GM23338 (cell line): Measurements from ENCODE around the gene CENPP. TPM values are rescaled to one million over a fixed set of nuclear protein-coding genes. Genes with fewer than 3 reads are reported as not detected.

Source experiments
- ATAC-seq: fragments of 200-7000 bp; cut with Tn5 transposase; 3 replicates; pipeline ENCODE4 v1.9.1; 2020
- DNase-seq: peaks from one replicate; pipeline ENCODE4 v3.0.0-alpha.2; 2015; ENCODE audit warnings: low spot score
- H2AFZ ChIP-seq: fragments of 200-600 bp; sonication (generic); 2 replicates; pipeline ENCODE4 v1.8.0; 2016; ENCODE audit warnings: antibody characterized with exemption, mild to moderate bottlenecking, moderate library complexity
- H3F3A ChIP-seq: fragments of 200-600 bp; sonication (generic); replicated peaks from 2 replicates; pipeline ENCODE4 v1.8.0; 2017; ENCODE audit warnings: antibody characterized with exemption, mixed run types, low read depth
- H3K27ac ChIP-seq: fragments of 200-600 bp; sonication (generic); 2 replicates; pipeline ENCODE4 v1.6.1; 2016; ENCODE audit warnings: low read depth
- H3K27me3 ChIP-seq: fragments of 200-600 bp; sonication (generic); 2 replicates; pipeline ENCODE4 v1.8.0; 2016; ENCODE audit warnings: mild to moderate bottlenecking, mixed run types, moderate library complexity; ENCODE audit not compliant: insufficient read depth
- H3K36me3 ChIP-seq: fragments of 200-600 bp; sonication (generic); 2 replicates; pipeline ENCODE4 v1.8.0; 2016; ENCODE audit warnings: mild to moderate bottlenecking; ENCODE audit not compliant: insufficient read depth
- H3K4me1 ChIP-seq: fragments of 200-600 bp; sonication (generic); 2 replicates; pipeline ENCODE4 v1.8.0; 2016; ENCODE audit warnings: mild to moderate bottlenecking, moderate library complexity; ENCODE audit not compliant: insufficient read depth
- H3K4me2 ChIP-seq: fragments of 200-600 bp; sonication (generic); 2 replicates; pipeline ENCODE4 v1.7.1; 2017; ENCODE audit warnings: mixed run types
- H3K4me3 ChIP-seq: fragments of 200-600 bp; sonication (generic); 2 replicates; pipeline ENCODE4 v1.6.1; 2016; ENCODE audit warnings: mixed run types
- H3K79me2 ChIP-seq: fragments of 200-600 bp; sonication (generic); replicated peaks from 2 replicates; pipeline ENCODE4 v1.8.0; 2017; ENCODE audit warnings: mild to moderate bottlenecking; ENCODE audit not compliant: insufficient read depth
- H3K9me2 ChIP-seq: fragments of 200-600 bp; sonication (generic); 2 replicates; pipeline ENCODE4 v1.8.0; 2017; ENCODE audit not compliant: insufficient read depth
- H4K20me1 ChIP-seq: fragments of 200-600 bp; sonication (generic); replicated peaks from 2 replicates; pipeline ENCODE4 v1.8.0; 2017; ENCODE audit warnings: mild to moderate bottlenecking; ENCODE audit not compliant: insufficient read depth
- H3K27ac Mint-ChIP-seq: 2 replicates; pipeline ENCODE4 v1.8.0; 2020; ENCODE audit warnings: inconsistent platforms, mild to moderate bottlenecking, moderate library complexity, mixed read lengths
- H3K27me3 Mint-ChIP-seq: 3 replicates; pipeline ENCODE4 v1.8.0; 2022; ENCODE audit warnings: low read depth, mild to moderate bottlenecking, moderate library complexity, mixed read lengths, inconsistent platforms; ENCODE audit not compliant: insufficient read depth, poor library complexity
- H3K36me3 Mint-ChIP-seq: 3 replicates; pipeline ENCODE4 v1.8.0; 2021; ENCODE audit warnings: low read depth, mild to moderate bottlenecking, inconsistent platforms, moderate library complexity, mixed read lengths
- H3K4me1 Mint-ChIP-seq: 3 replicates; pipeline ENCODE4 v1.8.0; 2020; ENCODE audit warnings: mild to moderate bottlenecking, inconsistent platforms, mixed read lengths
- H3K4me3 Mint-ChIP-seq: 3 replicates; pipeline ENCODE4 v1.8.0; 2021; ENCODE audit warnings: moderate library complexity, mild to moderate bottlenecking, inconsistent platforms, mixed read lengths
- H3K9me3 Mint-ChIP-seq: 3 replicates; pipeline ENCODE4 v1.8.0; 2020; ENCODE audit warnings: moderate library complexity, mild to moderate bottlenecking, inconsistent platforms, mixed read lengths
- ETS1 ChIP-seq: IDR thresholded peaks from 2 replicates; pipeline ENCODE4 v1.6.1; 2016; ENCODE audit warnings: antibody characterized with exemption
- EZH2 ChIP-seq: fragments of 200-600 bp; sonication (generic); IDR thresholded peaks from one replicate; pipeline ENCODE4 v1.8.0; 2017; ENCODE audit warnings: antibody characterized with exemption, mild to moderate bottlenecking, low read depth; ENCODE audit not compliant: unreplicated experiment
- REST ChIP-seq: IDR thresholded peaks from one replicate; pipeline ENCODE4 v1.6.1; 2018; ENCODE audit warnings: antibody characterized with exemption; ENCODE audit not compliant: unreplicated experiment
- STAT1 ChIP-seq: IDR thresholded peaks from one replicate; pipeline ENCODE4 v1.6.1; 2016; ENCODE audit warnings: antibody characterized with exemption; ENCODE audit not compliant: unreplicated experiment
- ZNF114 ChIP-seq: fragments of 250-450 bp; sonication (Bioruptor Pico); IDR thresholded peaks from 2 replicates; pipeline ENCODE4 v1.5.0; 2020; ENCODE audit warnings: mild to moderate bottlenecking, moderate library complexity
- ZNF331 ChIP-seq: fragments of 250-450 bp; sonication (Bioruptor Pico); IDR thresholded peaks from 2 replicates; pipeline ENCODE4 v1.5.0; 2020; ENCODE audit warnings: low read depth, mild to moderate bottlenecking, moderate library complexity
- ZNF462 ChIP-seq: fragments of 250-450 bp; sonication (Bioruptor Pico); IDR thresholded peaks from 2 replicates; pipeline ENCODE4 v1.5.0; 2020; ENCODE audit warnings: mild to moderate bottlenecking, moderate library complexity
- polyA plus RNA-seq: library from polyadenylated mRNA; unstranded; fragments of >200 nt; fragmentation: Nextera tagmentation; extraction: Ambion mirVana; gene quantifications from 2 replicates; pipeline ENCODE4 v1.2.1, GENCODE V29; 2016
- total RNA-seq: library from RNA; depleted of rRNA; stranded (reverse); fragments of >200 nt; shearing (Covaris generic); gene quantifications from 2 replicates; pipeline ENCODE4 v1.2.3, GENCODE V29; 2014

The CENPP gene
- total and polyA plus RNA-seq, 2 experiments from 2014 or later = 11.0 to 12.6 TPM

- TF ChIP-seq REST = no peak
- TF ChIP-seq STAT1 = no peak
- TF ChIP-seq ZNF331 (CRISPR knock-in tag) = no peak
- TF ChIP-seq ZNF114 (CRISPR knock-in tag) = no peak
- no peak for TF ChIP-seq EZH2
- TF ChIP-seq ETS1 = no peak
Measured at GRCh38 chr9:92520837-92521236, 195.1 kb downstream of the CENPP start (continued).

GRCh38 chr9:92522983-92523970 lies 197.5 kb downstream of the CENPP start:
- H3K27me3 ChIP-seq = no peaks in the 10 kb centered on the region
- no peak overlapping the region for H3K27ac Mint-ChIP-seq
- no peak overlapping the region for H3K4me2 ChIP-seq
- no peak overlapping the region for H3K27ac ChIP-seq
- no peaks in the 10 kb centered on the region for H3K79me2 ChIP-seq
- H3K9me3 Mint-ChIP-seq = no peaks in the 10 kb centered on the region
- H3K9me2 ChIP-seq = no peaks in the 10 kb centered on the region
- no peaks in the 10 kb centered on the region for H3K36me3 ChIP-seq
- no peak overlapping the region for H2AFZ ChIP-seq
- no peaks in the 10 kb centered on the region for H3K36me3 Mint-ChIP-seq
- no peaks in the 10 kb centered on the region for H3K4me1 Mint-ChIP-seq
- no peaks in the 10 kb centered on the region for H4K20me1 ChIP-seq
- H3K4me3 Mint-ChIP-seq = no peak overlapping the region
- no peaks in the 10 kb centered on the region for H3K4me1 ChIP-seq
- DNase-seq (no peak), ATAC-seq (no peak)
- H3F3A ChIP-seq = no peaks in the 10 kb centered on the region
- H3K4me3 ChIP-seq = no peak overlapping the region
- peaks cover 4% of the 10 kb centered on the region for H3K27me3 Mint-ChIP-seq
- TF ChIP-seq EZH2 = no peak
- no peak for TF ChIP-seq ZNF462 (CRISPR knock-in tag)
- no peak for TF ChIP-seq REST
- TF ChIP-seq ZNF114 (CRISPR knock-in tag) = no peak
